Gastrocnemius medialis (tissue), 4 donors: ENCODE data around the gene PLD1. TPM values are rescaled to one million over a fixed set of nuclear protein-coding genes. Genes with fewer than 3 reads are reported as not detected.
A peak's percentile ranks its signal among the peaks of the same experiment; 100 is the strongest.

Experiments used
- ATAC-seq, 2 donors: fragments of 150-250 bp; one replicate each; pipeline ENCODE4 v1.9.1; 2016
- DNase-seq, 2 donors: peaks; one replicate each; pipeline ENCODE4 v3.0.0-alpha.2; 2019
- H3K27ac ChIP-seq, 4 donors: fragments of 200-600 bp; sonication (generic); 1 replicate in 1 of 4; 2 replicates in 3 of 4; pipeline ENCODE4 v1.5.1; 2016 to 2018; ENCODE audit warnings: mild to moderate bottlenecking in 2 of 4, moderate library complexity in 1 of 4
- H3K27me3 ChIP-seq, 3 donors: fragments of 200-600 bp; sonication (generic) in 2 of 3; 1 replicate in 1 of 3; 2 replicates in 2 of 3; pipeline versions ENCODE4 v1.5.1 to v1.6.0; 2016 to 2019; ENCODE audit warnings: mild to moderate bottlenecking in 1 of 3, moderate library complexity in 1 of 3
- H3K36me3 ChIP-seq, 2 donors: fragments of 200-600 bp; sonication (generic) in 1 of 2; one replicate each; pipeline ENCODE4 v1.5.1; 2017 to 2018
- H3K4me1 ChIP-seq, 2 donors: fragments of 200-600 bp; sonication (generic) in 1 of 2; one replicate each; pipeline ENCODE4 v1.5.1; 2016 to 2017; ENCODE audit warnings: mild to moderate bottlenecking in 2 of 2
- H3K4me3 ChIP-seq, 4 donors: fragments of 200-600 bp; sonication (generic) in 3 of 4; 1 replicate in 1 of 4; 2 replicates in 3 of 4; pipeline ENCODE4 v1.5.1; 2016 to 2019; ENCODE audit warnings: mild to moderate bottlenecking in 2 of 4
- H3K9me3 ChIP-seq, 3 donors: fragments of 200-600 bp; sonication (generic) in 2 of 3; 1 replicate in 1 of 3; 2 replicates in 2 of 3; pipeline ENCODE4 v1.5.1; 2016 to 2019
- POLR2A ChIP-seq, 2 donors: fragments of 450-650 bp; IDR thresholded peaks; one replicate each; pipeline ENCODE4 v1.6.1; 2017; ENCODE audit warnings: antibody characterized with exemption in 2 of 2, mild to moderate bottlenecking in 2 of 2, moderate library complexity in 2 of 2
- in situ Hi-C, 4 donors: fragments of 200-750 bp; cut with MboI; loops; one replicate each; pipeline versions ENCODE4 v1.15.0 to v1.8.0; 2017; ENCODE audit warnings: low sequenced_read_pairs in 4 of 4
- intact Hi-C: fragments of 100-400 bp; cut with DNase I; formaldehyde crosslinking; loops from one replicate; pipeline ENCODE4 v1.15.1; 2023; ENCODE audit warnings: low total_unique reads
- total RNA-seq, 4 donors: library from RNA; depleted of rRNA; stranded (reverse); fragments of >200 nt; gene quantifications; one replicate each; pipeline versions ENCODE4 v1.1.0 to v1.2.3, GENCODE V29; 2016
- TF ChIP-seq, protein P1 (sequence below), 5 experiments: fragments of 450-650 bp in 3 of 5; fragments of 200-600 bp in 2 of 5; sonication (generic) in 2 of 5; IDR thresholded peaks in 4 of 5; conservative IDR thresholded peaks in 1 of 5; 1 replicate in 4 of 5; 2 replicates in 1 of 5; pipeline ENCODE4 v1.5.1; 2016 to 2019; ENCODE audit warnings: antibody characterized with exemption in 5 of 5, mild to moderate bottlenecking in 3 of 5, moderate library complexity in 3 of 5

PLD1 gene
- total RNA-seq, 4 donors from 2014 or later, result 1.9 to 5.6 (median 4.6) TPM

DNA sequence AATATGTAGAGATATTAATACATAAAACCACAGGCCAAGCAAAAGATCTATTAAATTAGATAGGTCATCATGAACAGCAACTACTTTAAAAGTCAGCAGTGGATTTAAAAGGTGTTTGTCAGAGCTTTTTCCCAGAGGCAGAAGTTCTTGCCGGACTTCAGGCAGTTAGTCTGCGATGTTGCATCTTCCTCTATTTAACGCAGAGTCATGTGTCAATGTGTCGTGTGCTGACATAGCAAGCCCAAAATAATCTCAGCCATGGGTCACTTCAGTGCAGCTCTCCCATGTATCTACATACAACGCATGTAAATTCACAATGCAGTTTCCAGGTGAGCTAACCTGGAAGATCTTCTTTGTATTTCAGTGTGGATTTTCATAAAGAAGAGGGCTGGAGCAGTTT lies 24.8 kb upstream of the PLD1 start:
- Histone ChIP-seq H3K27me3 (no peaks in the 10 kb centered on the region), H3K27ac (peak overlapping the region; percentile 46 to 63 (median 54)), H3K9me3 (no peaks in the 10 kb centered on the region), H3K4me1 (peaks cover 15 to 22% of the 10 kb centered on the region in 2 donors), H3K4me3 (no peak overlapping the region), H3K36me3 (no peaks in the 10 kb centered on the region)
- intact Hi-C loops, result loop anchor here (10.0 kb wide), 1 partner anchor 650 kb away; no protein-coding TSS in a partner anchor
- ATAC-seq (peak; percentile 72 to 78), DNase-seq (peak in 1 of 2 donors; percentile 20)
- TF ChIP-seq, protein P1, sequence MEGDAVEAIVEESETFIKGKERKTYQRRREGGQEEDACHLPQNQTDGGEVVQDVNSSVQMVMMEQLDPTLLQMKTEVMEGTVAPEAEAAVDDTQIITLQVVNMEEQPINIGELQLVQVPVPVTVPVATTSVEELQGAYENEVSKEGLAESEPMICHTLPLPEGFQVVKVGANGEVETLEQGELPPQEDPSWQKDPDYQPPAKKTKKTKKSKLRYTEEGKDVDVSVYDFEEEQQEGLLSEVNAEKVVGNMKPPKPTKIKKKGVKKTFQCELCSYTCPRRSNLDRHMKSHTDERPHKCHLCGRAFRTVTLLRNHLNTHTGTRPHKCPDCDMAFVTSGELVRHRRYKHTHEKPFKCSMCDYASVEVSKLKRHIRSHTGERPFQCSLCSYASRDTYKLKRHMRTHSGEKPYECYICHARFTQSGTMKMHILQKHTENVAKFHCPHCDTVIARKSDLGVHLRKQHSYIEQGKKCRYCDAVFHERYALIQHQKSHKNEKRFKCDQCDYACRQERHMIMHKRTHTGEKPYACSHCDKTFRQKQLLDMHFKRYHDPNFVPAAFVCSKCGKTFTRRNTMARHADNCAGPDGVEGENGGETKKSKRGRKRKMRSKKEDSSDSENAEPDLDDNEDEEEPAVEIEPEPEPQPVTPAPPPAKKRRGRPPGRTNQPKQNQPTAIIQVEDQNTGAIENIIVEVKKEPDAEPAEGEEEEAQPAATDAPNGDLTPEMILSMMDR (IDR thresholded peaks at IDR 0.05 in 4 of 5, conservative IDR thresholded peaks at IDR 0.05 in 1 of 5), result no peak
- no peak for TF ChIP-seq POLR2A (IDR thresholded peaks at IDR 0.05)
- in situ Hi-C loops, result loop anchor here in 3 of 4 donors (10.0 to 25.0 kb wide), 3 partner anchors 190 to 502 kb away; no protein-coding TSS in a partner anchor

DNA sequence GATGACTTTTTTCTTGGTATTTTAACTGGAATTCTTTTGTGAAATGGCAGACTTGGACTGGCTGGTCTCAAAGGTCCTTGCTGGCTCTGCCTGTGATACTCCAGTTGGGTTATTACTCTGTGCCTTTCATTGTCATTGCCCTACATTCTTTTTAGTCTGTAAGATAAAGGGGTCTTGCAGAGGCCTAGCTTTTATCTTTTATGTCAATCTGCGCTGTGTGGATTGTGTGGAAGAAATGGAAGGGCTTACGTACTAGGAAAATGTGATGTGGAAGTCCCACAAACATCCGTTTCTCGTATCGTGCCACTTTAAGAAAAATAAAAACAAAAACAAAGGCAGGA lies 24.1 kb upstream of the PLD1 start:
- no peaks in the 10 kb centered on the region for H3K9me3 ChIP-seq
- no peak overlapping the region for H3K4me3 ChIP-seq
- H3K27ac ChIP-seq, result peak overlapping the region; percentile 46 to 63 (median 54)
- DNase-seq, result no peak
- ATAC-seq, result no peak
- TF ChIP-seq POLR2A (IDR thresholded peaks at IDR 0.05), result no peak
- TF ChIP-seq, protein P1 (IDR thresholded peaks at IDR 0.05 in 4 of 5, conservative IDR thresholded peaks at IDR 0.05 in 1 of 5), result no peak
- in situ Hi-C loops (loop anchor here in 3 of 4 donors (10.0 to 25.0 kb wide), 3 partner anchors 190 to 503 kb away; no protein-coding TSS in a partner anchor), intact Hi-C loops (loop anchor here (1.0 to 10.0 kb wide), 4 partner anchors 62 to 650 kb away; no protein-coding TSS in a partner anchor)
- no peaks in the 10 kb centered on the region for H3K36me3 ChIP-seq
- H3K27me3 ChIP-seq, result no peaks in the 10 kb centered on the region
- peaks cover 17 to 29% of the 10 kb centered on the region in 2 donors for H3K4me1 ChIP-seq

DNA sequence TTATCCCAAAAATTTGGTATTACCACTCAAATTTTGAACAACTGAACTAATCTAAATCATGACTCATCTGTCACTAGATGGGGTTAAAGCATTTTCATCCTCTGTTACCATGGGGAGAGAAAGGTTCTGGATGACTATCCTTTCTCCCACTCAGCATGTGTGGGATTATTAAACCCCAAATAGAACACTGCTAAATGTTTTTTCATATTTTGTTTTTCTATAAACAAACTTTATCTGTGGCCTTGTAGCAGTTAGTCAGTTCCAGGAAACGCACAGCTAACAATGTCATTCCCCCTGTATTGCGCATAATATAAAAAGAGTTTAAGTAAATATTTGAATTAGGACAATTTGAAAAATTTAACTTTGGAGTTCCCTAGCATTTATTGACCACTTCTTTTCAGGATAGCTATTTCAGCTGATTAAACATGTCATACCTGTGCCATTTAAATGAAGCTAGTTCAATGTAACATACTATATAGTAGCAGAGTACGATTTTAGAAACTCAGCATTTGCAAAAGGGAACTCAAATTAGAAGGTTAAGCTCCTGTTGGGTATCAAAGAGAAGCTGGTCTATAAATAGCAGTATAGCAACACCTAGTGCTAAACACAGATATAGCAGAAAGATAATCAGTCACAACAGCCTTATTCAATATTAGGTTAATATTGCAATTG lies 23.6 kb upstream of the PLD1 start:
- in situ Hi-C loops, result loop anchor here in 3 of 4 donors (10.0 to 25.0 kb wide), 3 partner anchors 189 to 503 kb away; no protein-coding TSS in a partner anchor
- no peak overlapping the region for H3K4me3 ChIP-seq
- intact Hi-C loops, result loop anchor here (1.0 to 10.0 kb wide), 4 partner anchors 62 to 649 kb away; no protein-coding TSS in a partner anchor
- no peaks in the 10 kb centered on the region for H3K9me3 ChIP-seq
- peak overlapping the region; percentile 46 to 63 (median 54) for H3K27ac ChIP-seq
- TF ChIP-seq, protein P1 (IDR thresholded peaks at IDR 0.05 in 4 of 5, conservative IDR thresholded peaks at IDR 0.05 in 1 of 5), result peak; percentile 27 to 50 (median 40)
- TF ChIP-seq POLR2A (IDR thresholded peaks at IDR 0.05), result no peak
- peaks cover 17 to 33% of the 10 kb centered on the region in 2 donors for H3K4me1 ChIP-seq
- DNase-seq, result no peak
- peak; percentile 58 to 59 for ATAC-seq
- no peaks in the 10 kb centered on the region for H3K27me3 ChIP-seq
- H3K36me3 ChIP-seq, result no peaks in the 10 kb centered on the region

DNA sequence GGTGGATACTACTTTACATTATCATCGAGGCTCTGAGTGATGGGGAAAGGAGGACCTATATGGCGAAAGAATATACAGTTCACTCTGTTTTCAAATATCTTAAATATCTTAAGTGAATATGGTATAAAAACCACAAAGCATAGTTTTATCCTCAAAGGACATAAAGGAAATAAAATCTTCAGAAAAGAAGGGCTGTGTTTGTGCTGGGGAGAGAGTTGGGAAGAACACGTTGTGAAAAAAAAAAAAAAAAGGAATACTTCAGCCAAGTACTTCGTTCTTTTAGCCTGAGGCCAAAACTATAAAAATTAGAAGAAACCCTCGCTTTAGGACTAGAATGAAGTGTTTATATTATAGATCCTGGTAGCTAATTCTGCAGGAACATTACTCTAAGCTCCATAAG lies 22.7 kb upstream of the PLD1 start:
- intact Hi-C loops, result loop anchor here (5.0 to 10.0 kb wide), 2 partner anchors 61 to 648 kb away; no protein-coding TSS in a partner anchor
- no peaks in the 10 kb centered on the region for H3K9me3 ChIP-seq
- no peak for DNase-seq
- H3K4me3 ChIP-seq, result no peak overlapping the region
- H3K4me1 ChIP-seq, result peaks cover 13 to 33% of the 10 kb centered on the region in 2 donors
- no peak for ATAC-seq
- H3K36me3 ChIP-seq, result no peaks in the 10 kb centered on the region
- peak overlapping the region; percentile 33 to 63 (median 54) for H3K27ac ChIP-seq
- in situ Hi-C loops, result loop anchor here in 3 of 4 donors (10.0 to 25.0 kb wide), 3 partner anchors 188 to 504 kb away; no protein-coding TSS in a partner anchor
- TF ChIP-seq, protein P1 (IDR thresholded peaks at IDR 0.05 in 4 of 5, conservative IDR thresholded peaks at IDR 0.05 in 1 of 5), result no peak
- no peak for TF ChIP-seq POLR2A (IDR thresholded peaks at IDR 0.05)
- H3K27me3 ChIP-seq, result no peaks in the 10 kb centered on the region
